Brain microvascular endothelial cell (primary cell): ENCODE measurements around the gene ADGRD1.

Source experiments
- DNase-seq: peaks from one replicate; pipeline ENCODE4 v3.0.0-alpha.2; 2020
- H3K27ac ChIP-seq: fragments of 250-450 bp; sonication (Bioruptor Pico); 2 replicates; pipeline ENCODE4 v1.5.1; 2020; ENCODE audit warnings: mild to moderate bottlenecking, moderate library complexity
- H3K27me3 ChIP-seq: fragments of 250-450 bp; sonication (Bioruptor Pico); replicated peaks from 2 replicates; pipeline ENCODE4 v1.5.1; 2020; ENCODE audit warnings: mild to moderate bottlenecking
- H3K36me3 ChIP-seq: fragments of 250-450 bp; sonication (Bioruptor Pico); replicated peaks from 2 replicates; pipeline ENCODE4 v1.5.1; 2020; ENCODE audit warnings: mild to moderate bottlenecking
- H3K4me3 ChIP-seq: 2 replicates; pipeline ENCODE4 v1.5.1; 2011; ENCODE audit warnings: low read depth, mild to moderate bottlenecking, control low read depth, low read length, moderate library complexity
- in situ Hi-C: cut with HindIII; loops from 2 replicates; pipeline ENCODE4 v1.10.0; 2017; ENCODE audit warnings: low sequenced_read_pairs, low pct_ligation_motif_present
- TF ChIP-seq, protein P1 (sequence below): IDR thresholded peaks from 2 replicates; pipeline ENCODE4 v1.5.1; 2011; ENCODE audit warnings: low read depth, mild to moderate bottlenecking, moderate library complexity, low read length, control low read depth, inconsistent platforms; ENCODE audit errors: missing control alignments

ADGRD1 gene

DNA sequence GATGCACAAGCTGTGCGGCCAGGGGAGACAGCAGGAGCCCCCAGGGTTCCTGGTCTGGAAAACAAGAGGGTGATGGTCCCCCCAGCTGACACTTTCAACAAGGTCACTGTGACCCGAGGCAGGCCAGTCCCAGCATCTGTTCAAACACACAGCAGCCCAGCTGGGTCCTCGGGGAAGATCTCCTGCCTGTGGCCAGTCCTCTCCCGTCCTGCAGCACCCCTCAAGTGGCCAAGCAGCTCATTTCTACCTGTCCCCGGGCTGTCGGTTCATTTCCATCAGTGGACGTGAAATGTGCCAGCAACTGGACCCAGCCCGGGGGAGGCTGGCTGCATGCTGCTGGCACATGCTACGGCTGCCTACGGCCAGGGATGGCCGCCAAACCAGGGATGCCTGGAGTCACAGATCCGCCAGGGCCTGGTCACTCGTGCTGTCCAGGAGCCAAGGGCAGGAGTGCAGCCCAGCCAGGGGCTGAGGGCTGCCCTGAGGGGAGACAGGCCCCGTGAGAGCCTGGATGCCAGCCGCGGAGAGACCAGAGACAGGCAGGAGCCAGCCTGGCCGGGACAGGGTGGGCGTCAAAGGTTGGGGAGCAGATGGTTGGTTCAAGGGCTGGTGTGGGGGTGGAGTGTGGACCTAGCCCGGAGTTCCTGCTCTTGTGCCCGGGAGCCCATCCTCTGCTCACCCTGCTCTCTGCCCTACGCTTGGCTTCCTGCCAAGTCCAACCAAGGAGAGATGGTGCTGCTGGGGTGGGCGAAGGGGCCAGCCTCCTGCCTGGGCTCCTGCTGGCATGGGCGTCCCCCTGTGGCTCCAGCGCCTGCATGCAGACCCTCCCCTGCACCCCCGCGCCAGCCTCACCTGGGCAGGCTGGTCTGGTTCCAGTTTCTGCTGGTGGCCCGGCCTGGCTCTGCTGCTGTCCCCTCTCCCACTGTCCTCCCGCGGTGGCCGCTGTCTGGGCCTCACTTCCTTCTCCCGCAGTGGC, 143.8 kb downstream of the ADGRD1 start:
- no peak for DNase-seq

DNA sequence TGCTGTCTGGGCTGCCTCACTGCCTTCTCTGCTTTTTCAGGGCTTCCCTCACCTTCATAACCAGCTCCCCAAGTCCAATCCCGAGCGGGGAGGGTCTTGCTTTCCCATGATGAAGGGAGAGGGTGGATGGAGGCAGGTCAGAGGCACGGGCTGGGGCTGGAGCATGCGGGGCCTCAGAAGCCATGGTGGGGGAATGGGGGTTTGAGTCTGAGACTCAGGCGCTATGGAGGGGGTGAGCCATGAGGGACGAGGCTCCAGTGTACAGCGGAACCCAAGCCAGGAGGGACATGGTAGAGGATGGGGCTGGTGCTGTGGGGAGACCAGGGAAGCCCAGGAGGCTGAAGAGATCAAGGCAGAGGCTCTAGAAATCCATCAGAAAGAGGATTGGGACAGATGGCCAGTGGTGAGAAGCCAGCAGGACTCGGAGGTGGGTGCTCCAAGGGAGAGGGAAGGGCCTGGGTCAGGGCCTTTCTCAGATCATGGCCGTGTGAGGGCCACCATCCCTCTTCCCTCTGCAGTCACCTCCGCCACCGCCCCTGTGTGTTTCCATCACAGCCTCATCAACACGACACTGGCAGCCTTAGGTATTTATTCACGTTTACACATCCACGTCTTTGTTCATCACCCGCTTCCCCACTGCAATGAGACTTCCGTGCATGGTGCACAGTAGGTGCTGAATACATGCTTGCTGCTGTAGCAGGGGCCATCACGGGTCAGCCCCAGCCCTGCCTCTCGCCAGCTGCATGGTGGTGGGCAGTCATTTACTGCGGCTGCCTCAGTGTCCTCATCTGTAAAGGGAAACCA, 144.7 kb downstream of the ADGRD1 start:
- H3K27me3 ChIP-seq = no peaks in the 10 kb centered on the region
- no peaks in the 10 kb centered on the region for H3K36me3 ChIP-seq
- in situ Hi-C loops = no loop called here
- TF ChIP-seq, protein P1, sequence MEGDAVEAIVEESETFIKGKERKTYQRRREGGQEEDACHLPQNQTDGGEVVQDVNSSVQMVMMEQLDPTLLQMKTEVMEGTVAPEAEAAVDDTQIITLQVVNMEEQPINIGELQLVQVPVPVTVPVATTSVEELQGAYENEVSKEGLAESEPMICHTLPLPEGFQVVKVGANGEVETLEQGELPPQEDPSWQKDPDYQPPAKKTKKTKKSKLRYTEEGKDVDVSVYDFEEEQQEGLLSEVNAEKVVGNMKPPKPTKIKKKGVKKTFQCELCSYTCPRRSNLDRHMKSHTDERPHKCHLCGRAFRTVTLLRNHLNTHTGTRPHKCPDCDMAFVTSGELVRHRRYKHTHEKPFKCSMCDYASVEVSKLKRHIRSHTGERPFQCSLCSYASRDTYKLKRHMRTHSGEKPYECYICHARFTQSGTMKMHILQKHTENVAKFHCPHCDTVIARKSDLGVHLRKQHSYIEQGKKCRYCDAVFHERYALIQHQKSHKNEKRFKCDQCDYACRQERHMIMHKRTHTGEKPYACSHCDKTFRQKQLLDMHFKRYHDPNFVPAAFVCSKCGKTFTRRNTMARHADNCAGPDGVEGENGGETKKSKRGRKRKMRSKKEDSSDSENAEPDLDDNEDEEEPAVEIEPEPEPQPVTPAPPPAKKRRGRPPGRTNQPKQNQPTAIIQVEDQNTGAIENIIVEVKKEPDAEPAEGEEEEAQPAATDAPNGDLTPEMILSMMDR = no peak
- DNase-seq = no peak
- H3K27ac ChIP-seq = no peak overlapping the region
- no peak overlapping the region for H3K4me3 ChIP-seq

More for the DNA sequence above, 143.8 kb downstream of the ADGRD1 start:
- Histone ChIP-seq H3K4me3 (no peak overlapping the region), H3K36me3 (no peaks in the 10 kb centered on the region), H3K27ac (no peak overlapping the region), H3K27me3 (no peaks in the 10 kb centered on the region)
- in situ Hi-C loops = no loop called here
- TF ChIP-seq, protein P1 = no peak

DNA sequence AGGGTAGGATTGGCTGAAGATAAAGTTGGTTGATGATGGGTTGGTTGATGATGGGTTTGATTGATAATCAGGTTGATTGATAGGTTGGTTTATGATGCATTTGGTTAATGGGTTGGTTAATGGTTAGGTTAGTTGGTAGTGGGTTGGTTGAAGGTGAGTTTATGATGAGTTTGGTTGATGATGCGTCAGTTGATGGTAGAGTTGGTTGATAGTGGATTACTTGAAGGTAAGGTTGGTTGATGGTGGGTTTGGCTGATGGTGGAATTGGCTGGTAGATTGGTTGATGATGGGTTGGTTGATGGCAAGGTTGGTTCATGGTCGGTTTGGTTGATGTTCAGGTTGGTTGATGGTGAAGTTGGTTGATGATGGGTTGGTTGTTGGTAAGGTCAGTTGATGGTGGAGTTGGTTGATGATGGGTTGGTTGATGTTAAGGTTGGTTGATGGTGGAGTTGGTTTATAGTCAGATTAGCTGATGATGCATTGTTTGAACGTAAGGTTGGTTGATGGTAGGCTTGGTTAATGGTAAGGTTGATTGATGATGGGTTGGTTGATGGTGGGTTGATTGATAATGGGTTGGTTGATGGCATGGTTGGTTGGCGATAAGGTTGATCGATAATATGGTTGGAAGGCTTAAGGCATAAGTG, 146.4 kb downstream of the ADGRD1 start:
- no peak overlapping the region for H3K4me3 ChIP-seq
- DNase-seq = no peak
- H3K27ac ChIP-seq = no peak overlapping the region
- no peaks in the 10 kb centered on the region for H3K36me3 ChIP-seq
- TF ChIP-seq, protein P1 = no peak
- H3K27me3 ChIP-seq = no peaks in the 10 kb centered on the region
- in situ Hi-C loops = no loop called here

DNA sequence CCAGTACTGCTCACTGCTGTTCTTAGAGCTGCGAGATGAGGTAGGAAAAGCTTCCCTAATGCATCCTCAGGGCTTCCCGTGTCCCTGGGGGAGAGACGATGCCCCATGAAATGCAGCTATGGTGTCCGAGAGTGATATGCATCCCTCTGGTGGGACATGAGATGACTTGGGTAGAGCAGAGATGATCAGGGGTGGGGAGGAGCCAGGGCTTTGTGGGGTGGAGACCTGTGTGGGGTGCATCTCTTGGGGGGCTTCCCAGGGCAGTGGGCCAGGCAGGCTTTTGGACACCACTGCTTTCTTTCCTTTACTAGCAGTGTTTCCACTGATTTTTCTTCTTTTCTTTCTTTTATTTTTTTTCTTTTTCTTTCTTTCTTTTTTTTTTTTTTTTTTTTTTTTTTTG, 147.3 kb downstream of the ADGRD1 start:
- no peak overlapping the region for H3K27ac ChIP-seq
- H3K4me3 ChIP-seq = no peak overlapping the region
- H3K36me3 ChIP-seq = no peaks in the 10 kb centered on the region
- no peak for DNase-seq
- TF ChIP-seq, protein P1 = no peak
- no peaks in the 10 kb centered on the region for H3K27me3 ChIP-seq
- in situ Hi-C loops = no loop called here

DNA sequence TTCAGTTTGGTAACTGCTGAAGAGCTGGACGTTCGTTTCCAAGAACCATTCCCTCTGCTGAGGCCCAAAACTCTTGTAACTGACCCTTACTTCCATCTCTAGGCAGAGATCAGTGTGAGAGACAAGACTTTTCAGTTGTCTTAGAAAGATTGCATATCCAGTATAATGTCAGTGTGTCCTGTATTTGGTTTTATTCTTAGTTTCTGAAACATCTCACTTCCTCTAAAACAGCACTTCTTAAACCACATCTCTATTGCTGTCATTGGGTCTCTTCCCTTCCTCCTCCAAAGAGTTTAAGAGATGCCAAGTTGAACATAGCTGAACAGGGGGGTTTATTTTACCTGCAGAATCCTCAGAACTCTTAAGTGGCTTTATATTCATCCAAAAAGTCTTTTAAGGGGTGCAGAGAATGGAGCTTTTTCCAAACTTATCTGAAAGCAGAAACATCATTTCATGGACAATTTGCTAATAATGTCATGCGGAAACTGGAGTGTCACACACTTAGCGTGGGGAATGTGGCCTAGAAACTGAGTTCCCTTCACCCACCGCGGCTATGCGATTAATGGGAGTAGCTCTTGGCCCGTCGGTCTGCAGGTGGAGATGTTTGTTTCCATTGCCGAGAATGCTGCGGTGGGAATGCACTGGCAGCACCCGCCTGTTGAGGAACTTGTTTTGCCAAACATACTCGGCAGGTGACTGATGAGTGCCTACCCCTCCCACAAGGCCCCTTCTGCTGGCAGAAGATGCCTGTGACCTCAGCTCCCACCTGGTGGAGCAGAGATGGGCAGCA, 148.2 kb downstream of the ADGRD1 start:
- in situ Hi-C loops = no loop called here
- no peaks in the 10 kb centered on the region for H3K27me3 ChIP-seq
- no peak overlapping the region for H3K27ac ChIP-seq
- H3K36me3 ChIP-seq = no peaks in the 10 kb centered on the region
- no peak for DNase-seq
- TF ChIP-seq, protein P1 = no peak
- no peak overlapping the region for H3K4me3 ChIP-seq
